ENCODE results near the gene SAMSN1.

The SAMSN1 gene

GRCh38 chr21:14545906-14546480 is at the start of gene SAMSN1:
Gene SAMSN1 (minus strand): TSS chr21:14546315. CDS start chr21:14546261, 54 bp downstream.
- H3K4me3 ChIP-seq (ENCODE audit: low read depth, low read length): no peak within 1 kb of the TSS
- DNase-seq (ENCODE audit: low read depth): no peak

- DNase-seq (ENCODE audit: low read depth): no peak
- H3K4me3 ChIP-seq (ENCODE audit: low read depth, low read length): no peak overlapping the region
Observed at GRCh38 chr21:14595449-14595848, 49.3 kb upstream of the SAMSN1 start.

GRCh38 chr21:14594967-14595366 is 48.9 kb upstream of the SAMSN1 start:
- H3K4me3 ChIP-seq (ENCODE audit: low read depth, low read length): no peak overlapping the region
- no peak for DNase-seq (ENCODE audit: low read depth)

GRCh38 chr21:14593230-14593629 is 47.1 kb upstream of the SAMSN1 start:
- no peak overlapping the region for H3K4me3 ChIP-seq (ENCODE audit: low read depth, low read length)

GRCh38 chr21:14592296-14593000 is 46.3 kb upstream of the SAMSN1 start:
- DNase-seq (ENCODE audit: low read depth): no peak
- H3K4me3 ChIP-seq (ENCODE audit: low read depth, low read length): no peak overlapping the region

More at GRCh38 chr21:14593230-14593629, 47.1 kb upstream of the SAMSN1 start:
- no peak for DNase-seq (ENCODE audit: low read depth)

- no peak overlapping the region for H3K4me3 ChIP-seq (ENCODE audit: low read depth, low read length)
- peak; percentile 67 for DNase-seq (ENCODE audit: low read depth)
Observed at GRCh38 chr21:14591882-14592281, 45.8 kb upstream of the SAMSN1 start.

GRCh38 chr21:14591377-14591776 is 45.3 kb upstream of the SAMSN1 start:
- DNase-seq (ENCODE audit: low read depth): no peak
- H3K4me3 ChIP-seq (ENCODE audit: low read depth, low read length): no peak overlapping the region

- H3K4me3 ChIP-seq (ENCODE audit: low read depth, low read length): no peak overlapping the region
- DNase-seq (ENCODE audit: low read depth): no peak
Observed at GRCh38 chr21:14589855-14590563, 43.9 kb upstream of the SAMSN1 start.

GRCh38 chr21:14587266-14587665 is 41.2 kb upstream of the SAMSN1 start:
- H3K4me3 ChIP-seq (ENCODE audit: low read depth, low read length): no peak overlapping the region
- DNase-seq (ENCODE audit: low read depth): no peak

- no peak for DNase-seq (ENCODE audit: low read depth)
- no peak overlapping the region for H3K4me3 ChIP-seq (ENCODE audit: low read depth, low read length)
Observed at GRCh38 chr21:14585122-14585521, 39.0 kb upstream of the SAMSN1 start.

GRCh38 chr21:14584357-14585095 is 38.4 kb upstream of the SAMSN1 start:
- no peak overlapping the region for H3K4me3 ChIP-seq (ENCODE audit: low read depth, low read length)
- no peak for DNase-seq (ENCODE audit: low read depth)

- no peak overlapping the region for H3K4me3 ChIP-seq (ENCODE audit: low read depth, low read length)
- no peak for DNase-seq (ENCODE audit: low read depth)
Observed at GRCh38 chr21:14583629-14584255, 37.6 kb upstream of the SAMSN1 start.

- no peak for DNase-seq (ENCODE audit: low read depth)
- no peak overlapping the region for H3K4me3 ChIP-seq (ENCODE audit: low read depth, low read length)
Observed at GRCh38 chr21:14582934-14583628, 37.0 kb upstream of the SAMSN1 start.

- DNase-seq (ENCODE audit: low read depth): no peak
- H3K4me3 ChIP-seq (ENCODE audit: low read depth, low read length): no peak overlapping the region
Observed at GRCh38 chr21:14581902-14582457, 35.9 kb upstream of the SAMSN1 start.

GRCh38 chr21:14573244-14573643 is 27.1 kb upstream of the SAMSN1 start:
- no peak overlapping the region for H3K4me3 ChIP-seq (ENCODE audit: low read depth, low read length)
- no peak for DNase-seq (ENCODE audit: low read depth)

- H3K4me3 ChIP-seq (ENCODE audit: low read depth, low read length): no peak overlapping the region
- DNase-seq (ENCODE audit: low read depth): no peak
Observed at GRCh38 chr21:14572204-14572780, 26.2 kb upstream of the SAMSN1 start.

GRCh38 chr21:14569868-14570267 is 23.8 kb upstream of the SAMSN1 start:
- no peak for DNase-seq (ENCODE audit: low read depth)
- no peak overlapping the region for H3K4me3 ChIP-seq (ENCODE audit: low read depth, low read length)

- DNase-seq (ENCODE audit: low read depth): no peak
- no peak overlapping the region for H3K4me3 ChIP-seq (ENCODE audit: low read depth, low read length)
Observed at GRCh38 chr21:14569026-14569621, 23.0 kb upstream of the SAMSN1 start.

Measured in skeletal muscle cell (primary cell).